SJCRH30 (cell line): Measurements from ENCODE around the gene DCTN2. TPM values are rescaled to one million over a fixed set of nuclear protein-coding genes. Genes with fewer than 3 reads are reported as not detected.
"Not testable (repeated sequence)": the region's sequence is repeated elsewhere in the genome, so short reads cannot be mapped to it uniquely, and the experiment has no call there.

ENCODE experiments used
- DNase-seq, 2 experiments: peaks; one replicate each; pipeline ENCODE4 v3.0.0-alpha.2; 2015 to 2020
- H3K27ac ChIP-seq: fragments of 250-450 bp; sonication (Bioruptor Pico); 2 replicates; pipeline ENCODE4 v1.5.1; 2020; ENCODE audit warnings: mild to moderate bottlenecking, moderate library complexity
- H3K27me3 ChIP-seq: fragments of 250-450 bp; sonication (Bioruptor Pico); 2 replicates; pipeline ENCODE4 v1.5.1; 2020; ENCODE audit warnings: mild to moderate bottlenecking, moderate library complexity
- H3K36me3 ChIP-seq: fragments of 250-450 bp; sonication (Bioruptor Pico); 2 replicates; pipeline ENCODE4 v1.5.1; 2020; ENCODE audit warnings: mild to moderate bottlenecking, moderate library complexity
- H3K4me1 ChIP-seq: fragments of 250-450 bp; sonication (Bioruptor Pico); 2 replicates; pipeline ENCODE4 v1.5.1; 2020; ENCODE audit warnings: mild to moderate bottlenecking, moderate library complexity
- H3K4me3 ChIP-seq: fragments of 250-450 bp; sonication (Bioruptor Pico); 2 replicates; pipeline ENCODE4 v1.5.1; 2020; ENCODE audit warnings: mild to moderate bottlenecking, moderate library complexity
- H3K9me3 ChIP-seq: fragments of 250-450 bp; sonication (Bioruptor Pico); replicated peaks from 2 replicates; pipeline ENCODE4 v1.5.1; 2020; ENCODE audit warnings: mild to moderate bottlenecking, moderate library complexity
- total RNA-seq: library from RNA; depleted of rRNA; stranded (reverse); fragments of >200 nt; shearing (Covaris generic); gene quantifications from 2 replicates; pipeline ENCODE4 v1.2.3, GENCODE V29; 2014

The DCTN2 gene
- total RNA-seq, 1 experiment from 2014 or later: 83.3 TPM

GRCh38 chr12:57583008-57583831 is 36.2 kb upstream of the DCTN2 start:
- no peaks in the 10 kb centered on the region for H3K4me1 ChIP-seq
- H3K27ac ChIP-seq: no peak overlapping the region
- H3K27me3 ChIP-seq: peaks cover 54% of the 10 kb centered on the region
- no peak overlapping the region for H3K4me3 ChIP-seq
- DNase-seq: peak; percentile 99 to 100
- H3K9me3 ChIP-seq: no peaks in the 10 kb centered on the region
- H3K36me3 ChIP-seq: no peaks in the 10 kb centered on the region

- Histone ChIP-seq H3K36me3 (no peaks in the 10 kb centered on the region), H3K27me3 (peaks cover 56% of the 10 kb centered on the region), H3K27ac (no peak overlapping the region), H3K4me1 (no peaks in the 10 kb centered on the region), H3K4me3 (no peak overlapping the region), H3K9me3 (no peaks in the 10 kb centered on the region)
- DNase-seq: no peak
These were observed 35.4 kb upstream of the DCTN2 start for GRCh38 chr12:57582440-57582839.

- DNase-seq: no peak
- Histone ChIP-seq H3K4me1 (no peaks in the 10 kb centered on the region), H3K27ac (no peak overlapping the region), H3K9me3 (no peaks in the 10 kb centered on the region), H3K27me3 (peaks cover 55% of the 10 kb centered on the region), H3K36me3 (no peaks in the 10 kb centered on the region), H3K4me3 (no peak overlapping the region)
These were observed 34.8 kb upstream of the DCTN2 start for GRCh38 chr12:57581802-57582201.

GRCh38 chr12:57580466-57580795 is 33.4 kb upstream of the DCTN2 start:
- Histone ChIP-seq H3K27me3 (peaks cover 53% of the 10 kb centered on the region), H3K4me1 (no peaks in the 10 kb centered on the region), H3K36me3 (no peaks in the 10 kb centered on the region), H3K27ac (no peak overlapping the region), H3K9me3 (no peaks in the 10 kb centered on the region), H3K4me3 (no peak overlapping the region)
- no peak for DNase-seq

GRCh38 chr12:57579677-57580465 is 32.9 kb upstream of the DCTN2 start:
- H3K9me3 ChIP-seq: no peaks in the 10 kb centered on the region
- H3K4me1 ChIP-seq: no peaks in the 10 kb centered on the region
- peaks cover 52% of the 10 kb centered on the region for H3K27me3 ChIP-seq
- no peaks in the 10 kb centered on the region for H3K36me3 ChIP-seq
- no peak overlapping the region for H3K27ac ChIP-seq
- no peak for DNase-seq
- H3K4me3 ChIP-seq: no peak overlapping the region

- DNase-seq: no peak
- H3K27ac ChIP-seq: no peak overlapping the region
- H3K36me3 ChIP-seq: no peaks in the 10 kb centered on the region
- no peaks in the 10 kb centered on the region for H3K4me1 ChIP-seq
- peaks cover 47% of the 10 kb centered on the region for H3K27me3 ChIP-seq
- no peaks in the 10 kb centered on the region for H3K9me3 ChIP-seq
- H3K4me3 ChIP-seq: no peak overlapping the region
These were observed 32.0 kb upstream of the DCTN2 start for GRCh38 chr12:57579011-57579410.

- DNase-seq: no peak
- Histone ChIP-seq H3K4me3 (no peak overlapping the region), H3K27ac (no peak overlapping the region), H3K36me3 (no peaks in the 10 kb centered on the region), H3K9me3 (no peaks in the 10 kb centered on the region), H3K27me3 (peaks cover 47% of the 10 kb centered on the region), H3K4me1 (no peaks in the 10 kb centered on the region)
These were observed 31.2 kb upstream of the DCTN2 start for GRCh38 chr12:57577981-57578758.

- no peak overlapping the region for H3K4me3 ChIP-seq
- no peaks in the 10 kb centered on the region for H3K36me3 ChIP-seq
- no peaks in the 10 kb centered on the region for H3K9me3 ChIP-seq
- H3K4me1 ChIP-seq: no peaks in the 10 kb centered on the region
- no peak for DNase-seq
- peaks cover 47% of the 10 kb centered on the region for H3K27me3 ChIP-seq
- H3K27ac ChIP-seq: no peak overlapping the region
These were observed 29.7 kb upstream of the DCTN2 start for GRCh38 chr12:57576613-57577160.

- peaks cover 45% of the 10 kb centered on the region for H3K27me3 ChIP-seq
- H3K9me3 ChIP-seq: no peaks in the 10 kb centered on the region
- no peaks in the 10 kb centered on the region for H3K36me3 ChIP-seq
- no peak overlapping the region for H3K27ac ChIP-seq
- no peaks in the 10 kb centered on the region for H3K4me1 ChIP-seq
- H3K4me3 ChIP-seq: no peak overlapping the region
- no peak for DNase-seq
These were observed 29.0 kb upstream of the DCTN2 start for GRCh38 chr12:57575771-57576612.

- Histone ChIP-seq H3K4me3 (no peak overlapping the region), H3K27ac (no peak overlapping the region), H3K4me1 (no peaks in the 10 kb centered on the region), H3K9me3 (no peaks in the 10 kb centered on the region), H3K27me3 (peaks cover 40% of the 10 kb centered on the region), H3K36me3 (no peaks in the 10 kb centered on the region)
- no peak for DNase-seq
These were observed 27.8 kb upstream of the DCTN2 start for GRCh38 chr12:57574795-57575194.

GRCh38 chr12:57571926-57572762 is 25.2 kb upstream of the DCTN2 start:
- H3K27ac ChIP-seq: no peak overlapping the region
- no peak for DNase-seq
- no peak overlapping the region for H3K4me3 ChIP-seq
- no peaks in the 10 kb centered on the region for H3K4me1 ChIP-seq
- no peaks in the 10 kb centered on the region for H3K9me3 ChIP-seq
- H3K36me3 ChIP-seq: no peaks in the 10 kb centered on the region
- peaks cover 34% of the 10 kb centered on the region for H3K27me3 ChIP-seq

GRCh38 chr12:57570438-57570837 is 23.4 kb upstream of the DCTN2 start:
- not testable (repeated sequence) for H3K9me3 ChIP-seq, H3K4me3 ChIP-seq, H3K36me3 ChIP-seq, H3K4me1 ChIP-seq, DNase-seq, H3K27ac ChIP-seq
- peaks cover 29% of the 10 kb centered on the region for H3K27me3 ChIP-seq

- no peaks in the 10 kb centered on the region for H3K36me3 ChIP-seq
- no peak overlapping the region for H3K27ac ChIP-seq
- H3K9me3 ChIP-seq: no peaks in the 10 kb centered on the region
- H3K27me3 ChIP-seq: peaks cover 30% of the 10 kb centered on the region
- no peaks in the 10 kb centered on the region for H3K4me1 ChIP-seq
- no peak for DNase-seq
- no peak overlapping the region for H3K4me3 ChIP-seq
These were observed 22.9 kb upstream of the DCTN2 start for GRCh38 chr12:57569858-57570257.
